Skin of body (tissue), 2 donors: Measurements from ENCODE around the gene DENND4A. TPM values are rescaled to one million over a fixed set of nuclear protein-coding genes. Genes with fewer than 3 reads are reported as not detected.
A peak's percentile ranks its signal among the peaks of the same experiment; 100 is the strongest.

Source experiments
- DNase-seq: peaks from one replicate; lab custom pipeline; 2025; lab: John Stamatoyannopoulos, UW
- total RNA-seq: library from RNA; depleted of rRNA; stranded (reverse); fragments of >200 nt; gene quantifications from one replicate; pipeline ENCODE4 v1.2.3, GENCODE V29; 2014

Gene DENND4A
- 33.6 TPM for total RNA-seq

- peak; percentile 98 for DNase-seq
These were observed at the start of gene DENND4A for GRCh38 chr15:65792138-65792987. Gene DENND4A (minus strand): TSS chr15:65792293. CDS start chr15:65756450, 35,843 bp downstream.

GRCh38 chr15:65841121-65841930 is 49.2 kb upstream of the DENND4A start:
- DNase-seq = no peak

DNA sequence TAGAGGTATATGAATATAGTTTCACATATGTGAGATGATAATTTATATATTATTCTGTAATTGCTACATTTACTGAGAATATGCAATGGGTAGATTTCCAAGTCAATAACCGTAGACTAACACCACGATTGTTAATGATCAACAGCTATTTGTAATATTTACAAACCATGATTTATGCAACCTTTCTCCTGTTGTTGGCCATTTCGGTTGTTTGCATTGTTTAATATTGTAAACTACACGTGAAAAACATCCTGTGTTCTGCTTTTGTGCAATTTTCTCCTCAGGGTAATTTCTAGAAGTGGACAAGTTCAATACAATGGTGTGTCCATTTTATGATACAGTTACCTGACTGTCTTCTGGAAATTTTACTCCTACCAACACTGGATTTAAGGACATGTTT is 47.9 kb upstream of the DENND4A start:
- DNase-seq = no peak

GRCh38 chr15:65839354-65839901 is 47.3 kb upstream of the DENND4A start:
- DNase-seq = no peak

DNA sequence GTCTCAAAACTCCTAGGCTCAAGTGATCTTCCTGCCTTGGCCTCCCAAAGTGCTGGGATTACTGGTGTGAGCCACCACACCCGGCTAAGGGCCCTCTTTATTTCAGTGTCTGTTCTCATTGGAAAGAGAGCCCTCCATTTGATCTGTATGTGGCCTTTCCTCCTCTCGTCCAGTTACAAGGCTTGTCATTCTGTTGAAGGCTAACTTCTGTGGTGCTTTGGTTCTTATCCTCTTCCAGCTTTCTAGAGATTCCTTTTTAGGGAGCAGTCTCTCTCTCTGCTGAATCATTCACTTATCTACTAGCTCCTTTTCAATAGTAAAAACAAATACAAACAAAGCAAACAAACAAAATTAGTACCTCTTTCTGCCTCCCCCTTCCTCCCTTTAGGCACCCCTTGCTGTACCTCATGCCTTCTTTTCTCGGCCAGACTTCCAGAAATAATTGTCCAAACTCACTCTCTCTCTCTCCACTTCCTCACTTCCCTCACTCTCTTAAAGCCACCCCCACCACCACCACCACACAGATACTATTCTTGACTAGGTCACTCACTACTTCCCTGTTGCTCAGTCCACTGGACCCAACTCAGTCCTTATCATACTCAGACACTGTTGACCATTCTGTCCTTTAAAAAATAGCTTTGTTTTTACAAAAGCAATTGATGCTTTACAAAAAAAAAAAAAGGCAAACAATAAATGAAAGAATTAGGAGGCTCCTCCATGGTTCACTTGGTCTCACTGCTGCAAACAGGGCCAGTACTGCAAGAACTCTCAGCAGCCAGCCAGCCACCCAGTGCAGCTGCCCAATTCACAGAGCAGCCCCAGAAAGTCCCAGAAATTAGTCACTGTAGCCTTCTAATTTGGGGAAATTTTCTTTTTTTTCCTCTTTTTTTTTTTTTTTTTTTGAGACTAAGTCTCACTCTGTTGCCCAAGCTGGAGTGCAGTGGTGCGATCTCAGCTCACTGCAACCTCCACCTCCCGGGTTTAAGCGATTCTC is 45.5 kb upstream of the DENND4A start:
- no peak for DNase-seq

- DNase-seq = no peak
These were observed 44.6 kb upstream of the DENND4A start for GRCh38 chr15:65836665-65837064.

- peak; percentile 31 for DNase-seq
These were observed 43.4 kb upstream of the DENND4A start for GRCh38 chr15:65835447-65835846.

DNA sequence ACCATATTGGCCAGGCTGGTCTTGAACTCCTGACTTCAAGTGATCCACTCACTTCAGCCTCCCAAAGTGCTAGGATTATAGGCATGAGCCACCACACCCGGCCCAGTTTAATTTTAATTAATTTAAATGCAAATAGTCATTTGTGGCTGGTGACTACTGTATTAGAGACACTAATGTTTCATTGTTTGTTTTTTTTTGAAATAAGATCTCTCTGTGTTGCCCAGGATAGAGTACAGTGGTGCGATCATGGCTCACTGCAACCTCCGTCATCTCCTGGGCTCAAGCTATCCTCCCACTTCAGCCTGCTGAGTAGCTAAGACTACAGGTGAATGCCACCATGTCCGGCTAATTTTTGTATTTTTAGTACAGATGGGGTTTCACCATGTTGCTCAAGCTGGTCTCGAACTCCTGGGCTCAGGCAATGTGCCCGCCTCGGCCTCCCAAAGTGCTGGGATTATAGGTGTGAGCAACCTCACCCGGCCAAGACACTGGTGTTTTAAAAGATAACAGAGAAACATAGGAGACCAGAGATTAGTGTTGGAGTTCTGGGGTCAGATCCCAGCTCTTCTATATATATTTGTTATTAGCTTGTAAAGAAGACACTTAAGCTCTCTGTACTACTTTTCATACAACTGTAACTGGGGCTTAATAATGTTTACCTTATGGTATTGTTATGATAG is 42.6 kb upstream of the DENND4A start:
- no peak for DNase-seq

DNA sequence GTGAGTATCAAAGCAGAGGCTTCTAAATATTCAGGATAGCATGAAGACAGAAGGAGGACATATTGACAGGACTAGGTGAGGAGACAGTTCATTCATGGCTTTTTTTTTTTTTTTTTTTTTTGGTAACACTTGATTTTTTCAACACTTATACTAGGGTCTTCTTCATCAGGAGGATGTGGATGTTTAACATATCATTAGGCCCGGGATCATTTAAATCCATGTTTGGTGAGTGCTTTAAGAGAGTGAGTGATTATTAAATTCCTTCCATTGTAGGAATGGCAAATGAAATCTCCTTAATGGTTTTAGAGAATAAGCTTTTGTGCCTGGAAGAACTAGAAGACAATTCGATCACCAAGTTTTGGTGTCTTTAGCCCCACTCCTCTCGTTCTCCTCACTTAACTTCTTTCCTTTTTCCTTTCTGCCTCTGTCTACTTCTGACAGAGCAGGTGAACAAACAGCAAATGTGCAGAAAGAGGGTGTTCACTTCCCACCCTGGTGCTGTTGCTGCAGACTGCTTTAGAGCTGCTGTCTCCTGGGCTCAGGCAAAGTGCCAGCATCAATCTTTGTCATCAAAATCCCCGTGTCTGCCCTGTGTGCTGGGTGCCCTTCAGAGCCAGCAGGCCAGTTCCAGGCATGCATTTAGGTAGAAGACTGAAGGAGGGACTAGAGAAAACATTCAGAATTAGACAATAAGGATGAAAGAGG is 41.6 kb upstream of the DENND4A start:
- no peak for DNase-seq

- DNase-seq = peak; percentile 84
These were observed 40.7 kb upstream of the DENND4A start for GRCh38 chr15:65832549-65833364.

DNA sequence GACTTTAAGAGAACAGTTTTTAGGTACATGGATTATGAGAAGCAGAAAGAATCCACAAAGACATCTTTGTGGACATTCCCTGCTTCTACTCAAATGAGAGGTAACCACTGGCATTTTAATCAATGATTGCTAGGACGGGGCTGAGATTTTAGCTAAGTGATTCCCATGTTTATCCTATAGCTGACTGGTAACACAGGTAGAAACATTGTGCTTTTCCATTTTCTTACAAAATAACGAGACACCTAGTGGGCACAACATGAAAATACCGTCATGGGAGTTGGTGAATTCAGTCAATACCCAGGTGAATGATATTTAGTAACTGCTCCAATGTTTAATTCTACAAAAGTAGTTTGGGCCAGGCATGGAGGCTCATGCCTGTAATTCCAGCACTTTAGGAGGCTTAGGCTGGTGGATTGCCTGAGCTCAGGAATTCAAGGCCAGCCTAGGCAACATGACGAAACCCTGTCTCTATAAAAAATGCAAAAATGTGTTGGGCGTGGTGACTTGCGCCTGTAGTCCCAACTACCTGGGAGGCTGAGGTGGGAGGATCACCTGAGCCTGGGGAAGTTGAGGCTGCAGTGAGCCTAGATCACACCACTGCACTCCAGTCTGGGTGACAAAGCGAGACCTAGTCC is 37.2 kb upstream of the DENND4A start:
- DNase-seq = no peak

DNA sequence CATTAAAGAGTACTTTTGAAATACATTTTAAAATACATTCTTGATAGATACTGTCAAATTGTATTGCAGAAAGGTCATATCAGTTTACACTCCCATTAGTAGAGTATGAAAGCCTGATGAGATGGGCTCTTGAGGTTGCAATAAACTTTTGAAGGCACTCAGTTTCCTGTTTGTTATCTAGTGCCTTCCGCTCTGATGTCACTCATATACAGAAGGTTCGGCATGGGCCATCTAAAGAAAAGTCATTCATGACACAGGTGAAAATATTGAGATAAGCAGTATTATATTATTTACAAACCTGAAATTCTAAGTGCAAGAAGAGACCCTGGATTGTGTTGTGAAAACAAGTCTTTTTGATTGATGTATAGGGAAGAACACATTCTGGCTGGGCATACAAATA is 36.5 kb upstream of the DENND4A start:
- DNase-seq = no peak

- no peak for DNase-seq
These were observed 35.0 kb upstream of the DENND4A start for GRCh38 chr15:65827065-65827464.

DNA sequence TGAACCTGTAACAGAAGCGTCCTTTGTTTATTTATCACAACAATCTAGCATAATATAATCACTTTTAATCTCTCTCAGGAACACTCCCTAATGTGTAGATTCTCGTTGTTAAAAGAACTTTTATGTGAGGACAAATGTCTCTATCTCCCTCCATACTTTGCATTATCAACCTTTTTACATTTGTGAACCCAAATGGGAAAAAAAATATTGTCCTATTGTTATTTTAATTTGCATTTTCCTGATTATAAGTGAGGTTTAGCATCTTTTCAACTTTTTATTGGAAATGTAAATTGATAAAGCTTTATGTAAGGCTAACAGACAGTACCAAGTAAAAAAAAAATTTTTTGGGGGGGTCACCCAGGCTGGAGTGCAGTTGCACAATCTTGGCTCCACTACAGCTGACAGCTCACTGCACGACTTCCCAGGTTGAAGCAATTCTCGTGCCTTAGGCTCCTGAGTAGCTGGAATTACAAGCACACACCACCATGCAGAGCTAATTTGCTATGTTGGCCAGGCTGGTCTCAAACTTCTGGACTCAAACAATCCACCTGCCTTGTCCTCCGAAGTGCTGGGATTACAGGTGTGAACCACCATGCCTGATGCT is 33.0 kb upstream of the DENND4A start:
- DNase-seq = no peak

DNA sequence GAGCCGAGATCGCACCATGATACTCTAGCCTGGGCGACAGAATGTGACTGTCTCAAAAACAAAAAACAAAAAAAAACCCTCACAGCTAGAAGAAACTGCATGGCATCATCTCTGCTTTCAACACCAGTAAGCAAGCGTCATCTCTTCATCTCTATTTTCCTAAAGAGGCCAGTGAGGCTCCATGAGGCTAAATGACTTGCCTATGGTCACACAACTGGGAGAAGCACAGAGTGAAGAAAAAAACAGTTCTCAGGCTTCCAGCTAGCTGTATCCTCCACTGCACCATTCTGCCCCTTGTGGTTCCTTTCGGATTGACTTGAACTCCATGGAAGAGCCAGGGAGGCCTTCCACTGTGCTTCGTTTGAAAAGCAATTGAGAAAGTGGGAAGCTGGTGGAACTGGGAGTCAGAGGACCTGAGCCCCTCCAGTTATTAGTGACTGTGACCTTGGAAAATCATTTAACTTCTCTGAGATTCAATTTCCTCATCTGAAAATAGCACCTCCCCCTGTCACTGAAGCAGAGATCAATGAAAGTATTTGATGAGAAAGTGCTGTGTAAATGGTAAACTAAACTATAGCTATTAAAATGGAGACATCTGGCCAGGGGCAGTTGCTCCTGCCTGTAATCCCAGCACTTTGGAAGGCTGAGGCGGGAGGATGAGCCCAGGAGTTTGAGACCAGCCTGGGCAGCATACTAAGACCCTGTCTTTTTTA is 32.1 kb upstream of the DENND4A start:
- DNase-seq = no peak

DNA sequence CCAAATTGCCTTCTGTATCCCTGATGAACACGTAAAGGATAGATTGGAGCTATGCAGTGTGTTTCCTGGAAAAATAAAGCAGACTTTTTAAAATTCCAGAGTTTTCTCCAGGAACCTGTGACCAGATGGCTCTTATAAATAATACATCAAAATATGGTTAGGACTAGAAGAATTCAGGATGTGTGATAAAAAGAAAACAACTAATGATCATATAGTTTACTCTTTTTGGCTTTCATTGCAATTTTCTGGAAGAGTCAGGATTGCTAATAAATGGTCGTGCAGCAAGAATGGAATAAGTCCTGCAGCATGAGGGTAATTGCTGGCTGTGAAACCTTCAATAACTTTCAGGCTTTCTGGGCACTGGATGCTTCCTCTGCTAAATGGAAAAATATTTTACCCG is 30.2 kb upstream of the DENND4A start:
- DNase-seq = no peak

DNA sequence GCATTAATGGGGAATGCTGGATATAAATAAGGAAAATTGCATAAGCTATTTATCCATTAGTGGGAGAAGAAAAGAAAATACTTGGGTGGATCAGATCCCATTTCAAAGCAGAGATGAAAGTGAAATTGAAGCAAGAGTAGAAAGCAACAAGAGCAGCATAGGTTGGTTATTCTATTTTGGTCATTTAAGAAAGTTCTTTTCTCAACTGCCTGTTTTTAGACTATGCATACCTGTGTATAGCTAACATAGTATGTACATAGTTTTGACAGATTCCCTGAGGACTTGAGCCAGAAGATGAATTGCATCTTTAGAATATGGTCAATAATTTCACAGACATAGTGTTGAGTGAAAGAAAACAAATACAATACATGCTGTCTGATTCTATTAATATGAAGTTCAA is 29.0 kb upstream of the DENND4A start:
- no peak for DNase-seq
